Measurements from ENCODE around the gene ADD1. TPM values are rescaled to one million over a fixed set of nuclear protein-coding genes. Genes with fewer than 3 reads are reported as not detected.

ADD1 gene
- total RNA-seq, 1 donor from 2014 or later: 213 TPM

DNA sequence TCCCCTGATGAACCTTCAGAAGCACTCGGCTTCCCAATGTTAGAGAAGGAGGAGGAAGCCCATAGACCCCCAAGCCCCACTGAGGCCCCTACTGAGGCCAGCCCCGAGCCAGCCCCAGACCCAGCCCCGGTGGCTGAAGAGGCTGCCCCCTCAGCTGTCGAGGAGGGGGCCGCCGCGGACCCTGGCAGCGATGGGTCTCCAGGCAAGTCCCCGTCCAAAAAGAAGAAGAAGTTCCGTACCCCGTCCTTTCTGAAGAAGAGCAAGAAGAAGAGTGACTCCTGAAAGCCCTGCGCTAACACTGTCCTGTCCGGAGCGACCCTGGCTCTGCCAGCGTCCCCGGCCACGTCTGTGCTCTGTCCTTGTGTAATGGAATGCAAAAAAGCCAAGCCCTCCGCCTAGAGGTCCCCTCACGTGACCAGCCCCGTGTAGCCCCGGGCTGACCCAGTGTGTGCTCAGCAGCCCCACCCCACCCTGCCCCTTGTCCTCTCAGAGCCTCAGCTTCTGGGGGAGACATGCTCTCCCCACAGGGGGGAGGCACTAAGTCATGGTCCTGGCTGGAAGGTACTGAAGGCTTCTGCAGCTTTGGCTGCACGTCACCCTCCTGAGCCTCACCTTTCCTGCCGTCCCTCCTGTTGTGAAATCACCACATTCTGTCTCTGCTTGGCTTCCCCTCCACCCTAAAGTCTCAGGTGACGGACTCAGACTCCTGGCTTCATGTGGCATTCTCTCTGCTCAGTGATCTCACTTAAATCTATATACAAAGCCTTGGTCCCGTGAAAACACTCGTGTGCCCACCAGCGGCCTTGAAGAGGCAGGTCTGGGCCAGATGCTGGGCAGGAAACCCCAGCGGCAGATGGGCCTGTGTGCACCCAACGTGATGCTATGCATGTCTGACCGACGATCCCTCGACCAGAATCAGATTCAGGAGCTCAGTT is 84.9 kb downstream of the ADD1 start:
- peak; percentile 59 for DNase-seq (ENCODE audit: low spot score)
- intact Hi-C loops (cut with DNase I): no loop called here

DNA sequence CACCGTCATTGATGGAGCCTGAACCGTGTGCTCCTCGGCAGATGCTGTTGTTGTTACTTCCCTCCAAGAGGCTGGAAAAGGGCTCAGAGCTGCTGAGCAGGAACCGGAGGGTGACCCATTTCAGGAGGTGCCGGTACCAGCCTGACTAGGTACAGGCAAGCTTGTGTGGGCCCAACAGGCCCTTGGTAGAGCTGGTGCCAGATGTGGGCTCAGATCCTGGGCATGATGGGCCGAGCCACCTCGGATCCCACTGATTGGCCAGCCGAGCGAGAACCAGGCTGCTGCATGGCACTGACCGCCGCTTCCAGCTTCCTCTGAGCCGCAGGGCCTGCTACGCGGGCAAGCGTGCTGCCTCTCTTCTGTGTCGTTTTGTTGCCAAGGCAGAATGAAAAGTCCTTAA is 85.8 kb downstream of the ADD1 start:
- peak; percentile 50 for DNase-seq (ENCODE audit: low spot score)
- intact Hi-C loops (cut with DNase I): no loop called here

- DNase-seq (ENCODE audit: low spot score): peak; percentile 58
- intact Hi-C loops (cut with DNase I): loop anchor here (5.0 kb wide), 1 partner anchor 88 kb away; the partner anchor contains the start of gene ADD1
These were observed 86.6 kb downstream of the ADD1 start for GRCh38 chr4:2930135-2930757.

DNA sequence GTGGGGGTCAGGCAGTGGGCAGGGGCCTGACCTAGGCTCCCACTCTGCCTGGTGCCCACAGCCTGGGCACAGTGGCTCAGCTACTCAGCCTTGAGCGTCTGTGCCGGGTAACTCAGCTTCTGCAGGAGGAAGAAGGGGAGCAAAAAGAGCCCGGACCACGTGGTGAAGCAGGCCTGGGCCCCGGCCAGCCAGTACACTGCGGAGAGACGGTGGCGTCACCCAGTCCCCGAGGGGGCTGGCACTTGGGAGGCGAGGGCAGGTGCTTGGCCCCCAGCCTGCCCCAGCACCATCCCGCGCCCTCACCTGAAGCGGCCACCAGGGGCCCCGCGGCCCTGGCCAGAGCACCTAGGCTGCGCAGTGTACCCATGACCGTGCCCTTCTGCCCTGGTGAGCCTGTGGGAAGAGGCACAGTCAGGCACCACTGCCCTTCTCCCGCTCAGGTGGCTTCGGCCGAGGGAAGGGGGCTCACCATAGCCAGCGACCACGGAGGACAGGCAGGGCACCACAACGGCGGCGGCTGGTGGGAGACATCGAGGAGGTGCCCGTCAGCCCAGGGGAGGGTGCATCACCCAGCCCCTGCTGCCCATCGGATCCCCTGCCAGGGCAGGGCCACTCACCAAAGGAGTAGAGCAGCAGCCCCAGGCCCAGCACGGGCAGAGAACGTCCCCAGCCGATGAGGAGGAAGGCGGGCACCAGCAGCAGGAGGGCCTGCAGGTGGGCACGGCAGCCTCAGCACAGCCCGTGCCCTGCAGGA is 87.3 kb downstream of the ADD1 start:
- DNase-seq (ENCODE audit: low spot score): peak; percentile 74
- intact Hi-C loops (cut with DNase I): loop anchor here (5.0 kb wide), 1 partner anchor 89 kb away; the partner anchor contains the start of gene ADD1

DNA sequence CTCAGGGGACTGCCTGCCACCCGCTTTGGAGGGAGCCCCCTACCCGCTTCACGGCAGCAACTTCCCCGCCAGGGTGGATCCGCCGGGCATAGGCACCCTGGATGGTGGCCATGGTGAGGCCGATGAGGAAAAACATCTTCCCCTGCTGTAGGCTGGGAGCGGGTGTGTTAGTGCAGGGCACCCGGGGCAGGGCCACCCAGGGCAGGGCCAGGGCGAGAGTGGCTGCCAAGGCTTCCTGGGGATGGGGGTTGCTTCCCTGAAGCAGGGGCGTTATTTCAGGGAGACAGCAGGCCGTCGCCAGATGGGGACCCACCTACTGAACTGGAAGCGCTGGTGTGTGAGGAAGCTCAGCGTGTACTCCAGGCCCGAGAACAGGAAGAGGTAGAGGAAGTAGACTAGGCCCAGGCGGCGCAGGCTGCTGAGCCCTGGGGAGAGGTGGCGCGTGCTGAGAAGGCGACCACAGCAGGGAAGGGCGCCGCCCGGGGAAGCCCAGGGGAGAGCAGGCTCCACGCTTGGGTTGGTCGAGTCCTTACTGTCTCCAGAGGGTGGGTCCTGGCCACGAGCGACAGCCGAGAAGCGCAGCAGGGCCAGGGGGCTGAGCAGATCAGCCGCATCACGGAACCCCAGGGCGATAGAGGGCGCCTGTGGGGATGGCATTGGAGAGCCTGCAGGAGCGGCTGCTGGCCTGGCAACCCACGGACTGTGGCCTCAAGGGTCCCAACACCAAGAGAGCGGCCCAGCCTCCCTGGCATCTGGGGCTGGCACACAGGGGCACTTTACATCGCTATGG is 88.1 kb downstream of the ADD1 start:
- peak; percentile 91 for DNase-seq (ENCODE audit: low spot score)
- intact Hi-C loops (cut with DNase I): loop anchor here (5.0 kb wide), 1 partner anchor 89 kb away; the partner anchor contains the start of gene ADD1

- peak; percentile 67 for DNase-seq (ENCODE audit: low spot score)
- intact Hi-C loops (cut with DNase I): loop anchor here (5.0 kb wide), 1 partner anchor 90 kb away; the partner anchor contains the start of gene ADD1
These were observed 88.8 kb downstream of the ADD1 start for GRCh38 chr4:2932321-2932950.

- intact Hi-C loops (cut with DNase I): loop anchor here (5.0 kb wide), 1 partner anchor 91 kb away; the partner anchor contains the start of gene ADD1
- peak; percentile 74 for DNase-seq (ENCODE audit: low spot score)
These were observed 89.4 kb downstream of the ADD1 start for GRCh38 chr4:2932951-2933565.

GRCh38 chr4:2933566-2934076 is 90.0 kb downstream of the ADD1 start:
- peak; percentile 70 for DNase-seq (ENCODE audit: low spot score)
- intact Hi-C loops (cut with DNase I): loop anchor here (2.0 to 5.0 kb wide), 2 partner anchors 91 to 177 kb away; partner anchors contain the start of genes ADD1 and TNIP2

GRCh38 chr4:2934077-2934812 is 90.6 kb downstream of the ADD1 start:
- DNase-seq (ENCODE audit: low spot score): peak; percentile 85
- intact Hi-C loops (cut with DNase I): loop anchor here (2.0 to 5.0 kb wide), 2 partner anchors 92 to 177 kb away; partner anchors contain the start of genes ADD1 and TNIP2

DNA sequence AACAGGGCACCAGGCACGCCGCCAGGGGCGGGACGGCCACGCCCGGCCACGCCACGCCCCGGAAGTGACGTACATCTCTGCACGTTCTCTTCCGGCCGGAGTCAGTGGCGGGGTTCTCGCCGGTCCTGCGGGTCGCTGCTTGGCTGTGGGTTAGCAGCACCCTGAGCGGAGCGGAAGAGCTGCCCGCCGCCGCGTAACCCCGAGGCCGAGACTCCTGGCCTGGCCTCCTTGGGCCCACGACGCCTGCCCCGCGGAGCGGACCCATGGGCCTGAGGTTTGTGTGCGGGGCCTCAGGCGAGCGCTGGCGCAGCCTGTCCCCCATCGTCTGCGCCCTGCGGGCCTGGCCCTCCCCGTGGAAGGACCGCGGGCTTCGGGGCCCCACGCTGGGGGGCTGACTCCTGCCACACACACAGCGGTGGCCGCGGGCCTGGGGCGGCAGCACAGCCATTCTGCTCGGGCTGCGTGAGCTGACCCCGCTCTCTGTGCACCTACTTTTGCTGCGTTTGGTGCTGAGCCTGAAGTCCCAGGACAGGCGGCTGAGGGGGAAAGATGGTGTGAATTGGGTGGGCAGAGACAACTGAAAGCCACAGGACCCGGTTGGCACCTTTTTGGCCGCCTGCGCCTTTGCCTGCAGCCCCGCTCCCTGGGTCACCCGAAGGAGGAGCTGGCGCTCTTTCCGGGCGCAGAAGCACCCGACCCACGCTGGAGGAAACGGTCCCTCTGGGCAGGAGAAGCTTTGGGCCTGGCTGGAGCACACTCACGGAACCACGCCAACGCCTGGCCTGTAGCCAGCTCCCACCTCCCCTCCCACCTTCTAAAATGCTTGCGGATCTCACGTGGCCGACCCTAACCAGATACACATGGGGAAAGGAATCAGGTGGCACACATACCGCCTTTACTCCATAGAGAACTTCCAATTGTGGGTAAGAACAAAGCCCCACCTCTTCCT is 91.4 kb downstream of the ADD1 start:
- intact Hi-C loops (cut with DNase I): loop anchor here (2.0 to 5.0 kb wide), 2 partner anchors 93 to 178 kb away; partner anchors contain the start of genes ADD1 and TNIP2

DNA sequence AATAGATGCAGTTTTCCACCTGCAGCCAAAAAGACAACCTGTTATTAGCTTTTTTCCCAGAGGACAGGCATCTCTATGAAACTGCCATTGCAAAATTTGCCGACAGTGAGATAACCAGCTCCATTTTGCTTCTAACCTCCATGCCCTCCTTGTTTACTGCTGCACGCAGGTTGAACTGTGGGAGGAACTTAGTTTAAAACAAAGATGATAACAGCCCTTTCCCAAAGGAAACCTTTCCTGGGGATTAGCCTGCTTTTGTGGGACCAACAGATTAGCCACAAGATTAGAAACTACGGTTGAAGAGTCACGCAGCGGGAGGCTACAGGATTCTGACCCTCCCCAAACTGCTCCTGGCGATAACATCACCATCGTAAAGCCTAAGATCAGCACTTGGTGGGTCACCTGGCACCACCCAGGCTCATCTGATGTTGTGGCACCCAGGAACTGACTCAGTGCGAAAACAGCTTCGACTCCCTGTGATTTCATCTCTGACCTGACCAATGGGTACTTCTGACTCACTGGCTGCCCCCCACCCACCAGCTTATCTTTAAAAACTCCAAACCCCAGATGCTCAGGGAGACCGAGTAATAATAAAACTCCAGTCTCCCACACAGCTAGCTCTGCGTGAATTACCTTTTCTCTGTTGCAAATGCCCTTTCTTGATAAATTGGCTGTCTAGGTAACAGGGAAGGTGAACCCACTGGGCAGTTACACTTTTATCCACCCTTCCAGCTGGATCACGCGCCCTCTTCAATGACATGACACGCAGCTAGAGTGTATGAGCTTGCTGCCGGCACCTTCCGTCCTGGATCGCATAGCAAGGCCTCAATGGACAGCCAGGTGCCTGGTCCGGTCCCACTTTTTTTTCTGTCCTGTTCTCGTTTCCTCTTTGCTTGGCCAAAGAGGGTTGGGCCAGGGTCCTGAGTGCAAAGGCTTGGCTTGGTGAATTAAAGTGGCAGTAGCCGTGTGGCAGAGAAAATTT is 92.4 kb downstream of the ADD1 start:
- intact Hi-C loops (cut with DNase I): loop anchor here (2.0 kb wide), 1 partner anchor 179 kb away; the partner anchor contains the start of gene TNIP2
- DNase-seq (ENCODE audit: low spot score): peak; percentile 41

More for the DNA sequence above, 91.4 kb downstream of the ADD1 start:
- DNase-seq (ENCODE audit: low spot score): peak; percentile 96

- peak; percentile 61 for DNase-seq (ENCODE audit: low spot score)
- intact Hi-C loops (cut with DNase I): no loop called here
These were observed 93.1 kb downstream of the ADD1 start for GRCh38 chr4:2936773-2937145.

- DNase-seq (ENCODE audit: low spot score): peak; percentile 41
- intact Hi-C loops (cut with DNase I): no loop called here
These were observed 93.7 kb downstream of the ADD1 start for GRCh38 chr4:2937146-2937857.

DNA sequence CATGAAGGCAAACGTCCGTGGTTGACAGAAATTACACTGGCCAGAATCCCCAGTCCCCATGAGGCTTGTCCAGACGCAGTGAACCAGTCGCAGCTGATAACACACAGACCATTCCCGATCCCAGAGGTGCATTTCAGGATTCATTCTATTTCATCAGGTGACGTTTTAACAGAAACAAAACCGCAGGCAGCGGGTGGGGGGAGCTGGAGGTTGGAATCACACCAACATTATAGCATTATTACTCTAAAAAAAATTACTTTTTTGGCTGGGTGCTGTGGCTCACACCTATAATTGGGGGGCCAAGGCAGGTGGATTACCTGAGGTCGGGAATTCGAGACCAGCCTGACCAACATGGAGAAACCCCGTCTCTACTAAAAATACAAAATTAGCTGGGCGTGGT is 94.3 kb downstream of the ADD1 start:
- peak; percentile 36 for DNase-seq (ENCODE audit: low spot score)
- intact Hi-C loops (cut with DNase I): no loop called here
